Tibial nerve (tissue), 4 donors: ENCODE measurements around the gene RAX. TPM values are rescaled to one million over a fixed set of nuclear protein-coding genes. Genes with fewer than 3 reads are reported as not detected.

Source experiments
- DNase-seq, 2 donors: peaks; one replicate each; pipeline ENCODE4 v3.0.0-alpha.2; 2019; ENCODE audit warnings: low spot score in 2 of 2
- H3K27ac ChIP-seq, 4 donors: fragments of 200-600 bp; sonication (generic) in 3 of 4; one replicate each; pipeline ENCODE4 v1.5.1; 2017 to 2019; ENCODE audit warnings: mild to moderate bottlenecking in 1 of 4
- H3K27me3 ChIP-seq, 2 donors: fragments of 200-600 bp; sonication (generic) in 1 of 2; one replicate each; pipeline versions ENCODE4 v1.5.1 to v1.6.0; 2017 to 2019
- H3K36me3 ChIP-seq, 3 donors: fragments of 200-600 bp; sonication (generic); one replicate each; pipeline ENCODE4 v1.5.1; 2018 to 2019
- H3K4me1 ChIP-seq, 4 donors: fragments of 200-600 bp; sonication (generic) in 3 of 4; one replicate each; pipeline ENCODE4 v1.5.1; 2017 to 2019
- H3K4me3 ChIP-seq, 4 donors: fragments of 200-600 bp; sonication (generic) in 3 of 4; one replicate each; pipeline ENCODE4 v1.5.1; 2017 to 2019; ENCODE audit warnings: mild to moderate bottlenecking in 1 of 4, moderate library complexity in 1 of 4
- H3K9me3 ChIP-seq, 4 donors: fragments of 200-600 bp; sonication (generic) in 3 of 4; one replicate each; pipeline ENCODE4 v1.5.1; 2017 to 2019
- CTCF ChIP-seq, 5 experiments: fragments of 200-600 bp in 3 of 5; fragments of 450-650 bp in 2 of 5; sonication (generic) in 3 of 5; IDR thresholded peaks; one replicate each; pipeline ENCODE4 v1.5.1; 2016 to 2019; ENCODE audit warnings: antibody characterized with exemption in 5 of 5, mild to moderate bottlenecking in 3 of 5, moderate library complexity in 2 of 5
- EP300 ChIP-seq, 2 donors: sonication (generic); formaldehyde crosslinking; IDR thresholded peaks; one replicate each; pipeline ENCODE4 v1.6.1; 2017; ENCODE audit warnings: antibody characterized with exemption in 2 of 2, mild to moderate bottlenecking in 1 of 2
- POLR2A ChIP-seq, 2 donors: fragments of 450-650 bp; IDR thresholded peaks; one replicate each; pipeline ENCODE4 v1.6.1; 2017; ENCODE audit warnings: antibody characterized with exemption in 2 of 2, mild to moderate bottlenecking in 2 of 2, moderate library complexity in 2 of 2
- WGBS, 2 donors: methylation state at CpG; one replicate each; pipeline ENCODE4 v1.1.5; 2018; 5-methylcytosine and 5-hydroxymethylcytosine counted together
- total RNA-seq, 4 donors: library from RNA; depleted of rRNA; stranded (reverse); fragments of >200 nt; gene quantifications; one replicate each; pipeline ENCODE4 v1.1.0, GENCODE V29; 2016

RAX gene
- total RNA-seq, 4 donors from 2014 or later: not detected

GRCh38 chr18:59282341-59282740 lies 9.1 kb upstream of the RAX start:
- no peak for DNase-seq
- Histone ChIP-seq H3K27me3 (peaks cover 0 to 37% of the 10 kb centered on the region in 2 donors), H3K9me3 (no peaks in the 10 kb centered on the region), H3K36me3 (no peaks in the 10 kb centered on the region), H3K27ac (no peak overlapping the region), H3K4me3 (no peak overlapping the region), H3K4me1 (no peaks in the 10 kb centered on the region)
- no peak for TF ChIP-seq POLR2A (IDR thresholded peaks at IDR 0.05)
- no peak for TF ChIP-seq EP300 (IDR thresholded peaks at IDR 0.05)
- TF ChIP-seq CTCF (IDR thresholded peaks at IDR 0.05): no peak
- 85 to 89% methylated on average over 11 of the region's 11 CpGs for whole genome bisulfite sequencing, 2 donors

- no peak overlapping the region for H3K4me3 ChIP-seq
- no peaks in the 10 kb centered on the region for H3K9me3 ChIP-seq
- WGBS, 2 donors: 31 to 39% methylated on average over 1 of the region's 1 CpG
- no peak for DNase-seq
- no peak overlapping the region for H3K27ac ChIP-seq
- no peaks in the 10 kb centered on the region for H3K36me3 ChIP-seq
- TF ChIP-seq POLR2A (IDR thresholded peaks at IDR 0.05): no peak
- no peak for TF ChIP-seq EP300 (IDR thresholded peaks at IDR 0.05)
- no peak for TF ChIP-seq CTCF (IDR thresholded peaks at IDR 0.05)
- no peaks in the 10 kb centered on the region for H3K4me1 ChIP-seq
- peaks cover 0 to 46% of the 10 kb centered on the region in 2 donors for H3K27me3 ChIP-seq
These were observed 6.5 kb upstream of the RAX start for GRCh38 chr18:59279722-59280121.

- peaks cover 0 to 51% of the 10 kb centered on the region in 2 donors for H3K27me3 ChIP-seq
- TF ChIP-seq POLR2A (IDR thresholded peaks at IDR 0.05): no peak
- no peak for TF ChIP-seq CTCF (IDR thresholded peaks at IDR 0.05)
- TF ChIP-seq EP300 (IDR thresholded peaks at IDR 0.05): no peak
- peaks cover 0 to under 1% (median 0%) of the 10 kb centered on the region in 4 donors for H3K4me1 ChIP-seq
- 61 to 72% methylated on average over 3 of the region's 3 CpGs for WGBS, 2 donors
- no peaks in the 10 kb centered on the region for H3K36me3 ChIP-seq
- no peak for DNase-seq
- no peak overlapping the region for H3K27ac ChIP-seq
- H3K4me3 ChIP-seq: no peak overlapping the region
- no peaks in the 10 kb centered on the region for H3K9me3 ChIP-seq
These were observed 5.9 kb upstream of the RAX start for GRCh38 chr18:59279193-59279592.

DNA sequence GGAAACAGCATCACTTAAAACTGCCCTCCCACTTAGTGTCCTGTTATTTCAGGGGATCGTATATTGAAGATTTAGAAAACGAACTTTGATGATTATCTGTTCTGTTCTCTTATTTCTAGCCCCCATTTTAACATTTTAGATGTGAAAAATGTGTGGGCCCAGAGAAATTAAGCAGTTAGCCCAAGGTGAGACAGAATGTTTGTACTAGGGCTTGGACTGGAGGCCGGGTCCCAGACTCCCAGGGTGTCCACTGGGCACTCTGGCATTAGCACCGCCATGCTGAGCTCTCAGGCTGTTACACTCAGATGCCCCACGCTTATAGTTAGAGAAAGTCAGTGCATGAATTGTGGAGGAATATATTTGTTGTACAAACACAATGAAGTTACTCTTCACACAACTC lies 5.5 kb upstream of the RAX start:
- H3K27me3 ChIP-seq: peaks cover 0 to 55% of the 10 kb centered on the region in 2 donors
- H3K36me3 ChIP-seq: no peaks in the 10 kb centered on the region

GRCh38 chr18:59276047-59276446 lies 2.8 kb upstream of the RAX start:
- Histone ChIP-seq H3K27me3 (peaks cover 0 to 75% of the 10 kb centered on the region in 2 donors), H3K4me3 (no peak overlapping the region), H3K36me3 (no peaks in the 10 kb centered on the region), H3K27ac (no peak overlapping the region), H3K4me1 (peaks cover 0 to 23% (median 12%) of the 10 kb centered on the region in 4 donors), H3K9me3 (no peaks in the 10 kb centered on the region)
- no peak for TF ChIP-seq CTCF (IDR thresholded peaks at IDR 0.05)
- TF ChIP-seq EP300 (IDR thresholded peaks at IDR 0.05): no peak
- no peak for TF ChIP-seq POLR2A (IDR thresholded peaks at IDR 0.05)
- DNase-seq: no peak
- WGBS, 2 donors: 25 to 35% methylated on average over 5 of the region's 5 CpGs

More for the DNA sequence above, 5.5 kb upstream of the RAX start:
- peaks cover 0 to 5% (median 0%) of the 10 kb centered on the region in 4 donors for H3K4me1 ChIP-seq
- no peak for DNase-seq
- 73 to 86% methylated on average over 5 of the region's 5 CpGs for WGBS, 2 donors
- H3K4me3 ChIP-seq: no peak overlapping the region
- TF ChIP-seq POLR2A (IDR thresholded peaks at IDR 0.05) (no peak), CTCF (IDR thresholded peaks at IDR 0.05) (no peak), EP300 (IDR thresholded peaks at IDR 0.05) (no peak)
- no peak overlapping the region for H3K27ac ChIP-seq
- H3K9me3 ChIP-seq: no peaks in the 10 kb centered on the region
